HCT116 (cell line): ENCODE data around the gene OAT. TPM values are rescaled to one million over a fixed set of nuclear protein-coding genes. Genes with fewer than 3 reads are reported as not detected.
A peak's percentile ranks its signal among the peaks of the same experiment; 100 is the strongest.

Experiments used
- ATAC-seq: fragments of 200-7000 bp; cut with Tn5 transposase; 2 replicates; pipeline ENCODE4 v1.9.1; 2020; ENCODE audit warnings: mild to moderate bottlenecking, moderate library complexity
- BruUV-seq: library from RNA; stranded (reverse); fragments of 400-500 nt; replicated peaks from 2 replicates; lab custom pipeline; 2021; lab: Mats Ljungman, UMichigan
- CTCF ChIA-PET: fragments of 300-600 bp; sonication (Branson Sonifier 250); formaldehyde crosslinking; loops from one replicate; lab custom pipeline; 2021; ENCODE audit warnings: antibody characterized with exemption; lab: Charles Lee
- POLR2A ChIA-PET: fragments of 300-600, 350-600 bp; sonication (Branson Sonifier 250); formaldehyde crosslinking; loops from one replicate; lab custom pipeline; 2021; ENCODE audit warnings: antibody characterized with exemption; lab: Charles Lee
- RAD21 ChIA-PET, 2 experiments: fragments of 300-600 bp; sonication (Branson Sonifier 250); formaldehyde crosslinking; loops; one replicate each; lab custom pipeline; 2023; ENCODE audit warnings: low total read pairs in 2 of 2; ENCODE audit not compliant: uncharacterized antibody in 2 of 2, unreplicated experiment in 2 of 2, low non-redundant PET in 1 of 2; lab: Charles Lee
- DNase-seq: peaks from one replicate; pipeline ENCODE4 v3.0.0-alpha.2; 2010; ENCODE audit warnings: low read depth, low spot score
- H2AFZ ChIP-seq: fragments of 200-600 bp; shearing (Covaris generic), sonication (generic); 2 replicates; pipeline ENCODE4 v1.6.1; 2017; ENCODE audit warnings: low read depth, mixed run types, mixed read lengths, antibody characterized with exemption, low read length; ENCODE audit not compliant: poor library complexity, severe bottlenecking
- H3K27ac ChIP-seq: 2 replicates; pipeline ENCODE4 v1.5.1; 2012; ENCODE audit warnings: low read depth, low read length
- H3K27me3 ChIP-seq: fragments of 200-600 bp; sonication (generic); 2 replicates; pipeline ENCODE4 v1.6.1; 2016; ENCODE audit warnings: mixed run types, low read length, mixed read lengths; ENCODE audit not compliant: insufficient read depth
- H3K36me3 ChIP-seq, 2 experiments: fragments of 200-500 bp in 1 of 2; fragments of 200-600 bp in 1 of 2; sonication (Bioruptor generic) in 1 of 2; sonication (generic) in 1 of 2; 2 replicates each; pipeline versions ENCODE4 v1.5.1 to v1.6.1; 2014 to 2016; ENCODE audit warnings: low read length in 2 of 2, inconsistent platforms in 1 of 2, mixed read lengths in 1 of 2, mixed run types in 1 of 2; ENCODE audit not compliant: insufficient read depth in 2 of 2, control insufficient read depth in 1 of 2
- H3K4me1 ChIP-seq, 2 experiments: fragments of 200-600 bp in 1 of 2; sonication (generic) in 1 of 2; 2 replicates each; pipeline versions ENCODE4 v1.5.1 to v1.6.1; 2012 to 2017; ENCODE audit warnings: low read length in 2 of 2, inconsistent platforms in 1 of 2, mild to moderate bottlenecking in 1 of 2, mixed read lengths in 1 of 2, mixed run types in 1 of 2, moderate library complexity in 1 of 2; ENCODE audit not compliant: insufficient read depth in 2 of 2, control insufficient read depth in 1 of 2
- H3K4me2 ChIP-seq: fragments of 200-600 bp; sonication (generic); 2 replicates; pipeline ENCODE4 v1.6.1; 2017; ENCODE audit warnings: mixed run types, low read length, mixed read lengths
- H3K4me3 ChIP-seq, 2 experiments: fragments of 200-600 bp in 1 of 2; sonication (generic) in 1 of 2; replicated peaks in 1 of 2; 2 replicates each; pipeline ENCODE4 v1.5.1; 2011 to 2016; ENCODE audit warnings: low read length in 2 of 2, control low read depth in 1 of 2, low read depth in 1 of 2, mild to moderate bottlenecking in 1 of 2, mixed read lengths in 1 of 2, mixed run types in 1 of 2
- H3K79me2 ChIP-seq: fragments of 200-600 bp; sonication (generic); 2 replicates; pipeline ENCODE4 v1.6.1; 2017; ENCODE audit warnings: mild to moderate bottlenecking, mixed run types, low read length, moderate library complexity, mixed read lengths; ENCODE audit not compliant: insufficient read depth
- H3K9ac ChIP-seq: fragments of 200-600 bp; sonication (generic); 2 replicates; pipeline ENCODE4 v1.6.1; 2016; ENCODE audit warnings: low read length, mixed read lengths
- H3K9me2 ChIP-seq: fragments of 200-600 bp; sonication (generic), shearing (Covaris generic); 2 replicates; pipeline ENCODE4 v1.6.1; 2017; ENCODE audit warnings: mixed run types, mild to moderate bottlenecking, moderate library complexity; ENCODE audit not compliant: insufficient read depth
- H3K9me3 ChIP-seq, 2 experiments: fragments of 200-500 bp in 1 of 2; fragments of 200-600 bp in 1 of 2; sonication (Bioruptor generic) in 1 of 2; sonication (generic) in 1 of 2; 2 replicates each; pipeline ENCODE4 v1.6.1; 2014 to 2017; ENCODE audit warnings: low read length in 2 of 2, mixed read lengths in 2 of 2, inconsistent platforms in 1 of 2, low read depth in 1 of 2, mild to moderate bottlenecking in 1 of 2, mixed run types in 1 of 2, moderate library complexity in 1 of 2; ENCODE audit not compliant: control insufficient read depth in 1 of 2, insufficient read depth in 1 of 2
- H4K20me1 ChIP-seq: fragments of 200-600 bp; sonication (generic), shearing (Covaris generic); 2 replicates; pipeline ENCODE4 v1.6.1; 2017; ENCODE audit warnings: mixed run types, mild to moderate bottlenecking, moderate library complexity; ENCODE audit not compliant: insufficient read depth
- ELF1 ChIP-seq: IDR thresholded peaks from 2 replicates; pipeline ENCODE4 v1.6.1; 2012; ENCODE audit warnings: low read depth, borderline replicate concordance
- EZH2 ChIP-seq: fragments of 200-600 bp; sonication (generic); IDR thresholded peaks from 2 replicates; pipeline ENCODE4 v1.6.1; 2017; ENCODE audit warnings: antibody characterized with exemption, mixed run types
- JUND ChIP-seq: IDR thresholded peaks from 2 replicates; pipeline ENCODE4 v1.6.1; 2012
- ZFX ChIP-seq: fragments of 450-650 bp; IDR thresholded peaks from 2 replicates; pipeline ENCODE4 v1.6.1; 2017
- intact Hi-C: fragments of 100-400 bp; cut with micrococcal nuclease; formaldehyde crosslinking; loops from 2 replicates; pipeline ENCODE4 v1.10.0; 2022
- total RNA-seq: library from RNA; stranded (reverse); gene quantifications from one replicate; pipeline ENCODE4 v1.2.1, GENCODE V29; 2021; ENCODE audit not compliant: unreplicated experiment
- TF ChIP-seq, protein P1 (sequence below): IDR thresholded peaks from 2 replicates; pipeline ENCODE4 v1.6.1; 2012
- TF ChIP-seq, protein P2 (sequence below): IDR thresholded peaks from 2 replicates; pipeline ENCODE4 v1.6.1; 2012; ENCODE audit warnings: low read depth

Gene OAT
- total RNA-seq, 1 experiment from 2014 or later: 133 TPM

DNA sequence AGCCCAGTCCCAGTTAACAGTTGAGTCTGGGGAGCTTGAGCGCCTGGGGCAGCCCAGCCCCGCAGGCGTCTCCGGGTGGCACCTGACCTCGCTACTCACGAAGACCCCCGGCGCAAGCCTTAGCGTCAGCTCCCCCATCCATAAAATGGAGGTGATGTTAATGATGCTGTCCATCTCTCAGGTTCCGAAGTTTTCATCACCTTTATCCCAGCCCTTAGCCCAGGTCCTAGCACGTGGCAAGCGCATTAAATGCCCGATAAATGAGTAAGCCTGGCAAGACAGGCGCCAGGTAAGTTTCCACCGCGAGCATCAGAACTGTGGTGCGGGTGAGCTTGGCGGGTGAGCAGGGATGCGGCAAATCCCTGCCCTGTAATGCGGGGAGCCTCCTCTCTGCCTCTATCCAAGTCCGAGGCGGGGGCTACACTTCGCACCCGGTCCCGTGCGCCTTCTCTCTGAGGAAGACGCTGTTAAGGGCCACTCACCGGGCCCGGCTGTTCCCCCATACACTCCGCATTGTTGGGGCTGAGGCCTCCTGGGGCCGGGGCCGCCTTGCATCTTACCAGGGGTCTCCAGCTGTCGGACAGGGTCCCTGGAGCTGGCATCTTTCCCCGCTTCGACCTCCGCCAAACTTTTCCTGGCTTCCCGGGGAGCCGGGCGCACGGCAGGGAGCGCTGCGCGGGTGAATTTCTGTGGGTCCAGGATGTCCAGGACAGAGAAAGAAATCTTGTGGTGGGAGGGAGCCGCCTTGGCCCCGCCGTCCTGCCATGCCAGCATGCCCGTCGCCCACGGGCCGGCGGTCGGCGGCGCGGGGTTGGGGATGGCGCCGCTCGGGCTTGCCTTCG is 30.7 kb upstream of the OAT start:
- no peak for DNase-seq
- H4K20me1 ChIP-seq: no peaks in the 10 kb centered on the region
- H3K4me3 ChIP-seq: peak overlapping the region; percentile 47 to 64
- peak overlapping the region; percentile 14 for H2AFZ ChIP-seq
- H3K9ac ChIP-seq: peak overlapping the region; percentile 66
- peak overlapping the region; percentile 15; the same call in 1 of the 2 replicates for H3K27ac ChIP-seq
- no peaks in the 10 kb centered on the region; the same call in 1 of the 2 replicates for H3K27me3 ChIP-seq
- H3K9me2 ChIP-seq: no peaks in the 10 kb centered on the region
- intact Hi-C loops: no loop called here
- peaks cover 11 to 19% of the 10 kb centered on the region in 2 experiments for H3K4me1 ChIP-seq
- POLR2A ChIA-PET: no interaction called here
- no peaks in the 10 kb centered on the region for H3K9me3 ChIP-seq
- CTCF ChIA-PET: interaction anchor here (0.9 kb wide), 1 partner anchor 46 kb away, joined by 3 read pairs; no protein-coding TSS in a partner anchor
- H3K79me2 ChIP-seq: no peaks in the 10 kb centered on the region
- TF ChIP-seq ELF1 (no peak), JUND (no peak), ZFX (no peak), EZH2 (no peak)
- TF ChIP-seq, protein P1, sequence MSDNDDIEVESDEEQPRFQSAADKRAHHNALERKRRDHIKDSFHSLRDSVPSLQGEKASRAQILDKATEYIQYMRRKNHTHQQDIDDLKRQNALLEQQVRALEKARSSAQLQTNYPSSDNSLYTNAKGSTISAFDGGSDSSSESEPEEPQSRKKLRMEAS: peak; percentile 82
- TF ChIP-seq, protein P2, sequence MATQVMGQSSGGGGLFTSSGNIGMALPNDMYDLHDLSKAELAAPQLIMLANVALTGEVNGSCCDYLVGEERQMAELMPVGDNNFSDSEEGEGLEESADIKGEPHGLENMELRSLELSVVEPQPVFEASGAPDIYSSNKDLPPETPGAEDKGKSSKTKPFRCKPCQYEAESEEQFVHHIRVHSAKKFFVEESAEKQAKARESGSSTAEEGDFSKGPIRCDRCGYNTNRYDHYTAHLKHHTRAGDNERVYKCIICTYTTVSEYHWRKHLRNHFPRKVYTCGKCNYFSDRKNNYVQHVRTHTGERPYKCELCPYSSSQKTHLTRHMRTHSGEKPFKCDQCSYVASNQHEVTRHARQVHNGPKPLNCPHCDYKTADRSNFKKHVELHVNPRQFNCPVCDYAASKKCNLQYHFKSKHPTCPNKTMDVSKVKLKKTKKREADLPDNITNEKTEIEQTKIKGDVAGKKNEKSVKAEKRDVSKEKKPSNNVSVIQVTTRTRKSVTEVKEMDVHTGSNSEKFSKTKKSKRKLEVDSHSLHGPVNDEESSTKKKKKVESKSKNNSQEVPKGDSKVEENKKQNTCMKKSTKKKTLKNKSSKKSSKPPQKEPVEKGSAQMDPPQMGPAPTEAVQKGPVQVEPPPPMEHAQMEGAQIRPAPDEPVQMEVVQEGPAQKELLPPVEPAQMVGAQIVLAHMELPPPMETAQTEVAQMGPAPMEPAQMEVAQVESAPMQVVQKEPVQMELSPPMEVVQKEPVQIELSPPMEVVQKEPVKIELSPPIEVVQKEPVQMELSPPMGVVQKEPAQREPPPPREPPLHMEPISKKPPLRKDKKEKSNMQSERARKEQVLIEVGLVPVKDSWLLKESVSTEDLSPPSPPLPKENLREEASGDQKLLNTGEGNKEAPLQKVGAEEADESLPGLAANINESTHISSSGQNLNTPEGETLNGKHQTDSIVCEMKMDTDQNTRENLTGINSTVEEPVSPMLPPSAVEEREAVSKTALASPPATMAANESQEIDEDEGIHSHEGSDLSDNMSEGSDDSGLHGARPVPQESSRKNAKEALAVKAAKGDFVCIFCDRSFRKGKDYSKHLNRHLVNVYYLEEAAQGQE: no peak
- TF ChIP-seq, all 23 proteins: peak for 1
- RAD21 ChIA-PET: interaction anchor here in 1 of 2 experiments (0.7 kb wide), 1 partner anchor 60 kb away, joined by 6 read pairs; no protein-coding TSS in a partner anchor
- BruUV-seq: no TSS peak
- peak; percentile 74 for ATAC-seq
- Histone ChIP-seq H3K4me2 (peak overlapping the region; percentile 95), H3K36me3 (no peaks in the 10 kb centered on the region)
